ENCODE data around the gene GARIN1A.

The GARIN1A gene

DNA sequence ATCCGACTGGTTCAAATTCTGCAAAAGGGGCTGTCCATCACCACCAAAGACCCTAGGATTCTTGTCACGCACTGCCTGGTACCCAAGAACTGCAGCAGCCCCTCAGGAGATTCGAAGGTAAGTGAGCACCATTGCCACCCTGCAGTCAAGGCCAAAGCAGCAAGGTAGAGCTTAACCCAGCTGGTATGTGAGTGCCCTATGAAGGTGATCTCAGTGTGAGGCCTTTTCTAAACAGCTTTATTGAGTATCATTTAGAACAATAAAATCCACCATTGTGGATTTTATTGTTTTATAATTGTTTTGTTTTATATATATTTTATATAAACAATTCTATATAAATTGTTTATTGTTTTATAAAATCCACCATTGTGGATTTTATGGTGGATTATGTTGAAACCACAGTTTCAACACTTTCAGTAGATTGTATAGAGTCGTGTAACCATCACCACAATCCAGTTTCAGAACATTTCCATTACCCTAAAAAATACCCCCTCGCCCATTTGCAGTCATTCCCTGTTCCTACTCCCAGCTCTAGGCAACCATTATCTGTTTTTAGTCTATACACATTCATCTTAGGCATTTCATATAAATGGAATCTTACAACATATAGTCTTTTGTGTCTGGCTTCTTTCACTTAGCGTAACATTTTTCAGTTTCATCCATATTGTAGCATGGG, 47.0 kb downstream of the GARIN1A start:
- Histone ChIP-seq H3K4me1 (ENCODE audit: insufficient read depth, low read length, severe bottlenecking) (no peaks in the 10 kb centered on the region), H3K9ac (ENCODE audit: low read length) (no peak overlapping the region), H3K36me3 (ENCODE audit: insufficient read depth, low read length) (no peaks in the 10 kb centered on the region), H3K4me2 (ENCODE audit: low read length) (no peak overlapping the region), H3F3A (ENCODE audit: insufficient read depth, low read length) (no peaks in the 10 kb centered on the region), H2AFZ (ENCODE audit: low read length) (no peak overlapping the region), H3K79me2 (ENCODE audit: insufficient read depth, low read length) (no peaks in the 10 kb centered on the region), H3K27ac (ENCODE audit: low read depth, low read length, poor library complexity, severe bottlenecking) (no peak overlapping the region), H3K4me3 (ENCODE audit: low read depth, low read length, poor library complexity, severe bottlenecking) (no peak overlapping the region), H3K9me2 (ENCODE audit: low read depth, low read length) (no peaks in the 10 kb centered on the region), H3K27me3 (ENCODE audit: insufficient read depth, low read length) (peaks cover 18% of the 10 kb centered on the region), H4K20me1 (ENCODE audit: insufficient read depth, low read length) (0 out of 2 replicates have a peak, but pooled peaks cover 4% of the 10 kb centered on the region), H3K9me3 (ENCODE audit: low read length) (no peaks in the 10 kb centered on the region)
- TF ChIP-seq EZH2 (IDR thresholded peaks at IDR 0.05; ENCODE audit: borderline replicate concordance, low read length), result no peak
- TF ChIP-seq, protein P1, sequence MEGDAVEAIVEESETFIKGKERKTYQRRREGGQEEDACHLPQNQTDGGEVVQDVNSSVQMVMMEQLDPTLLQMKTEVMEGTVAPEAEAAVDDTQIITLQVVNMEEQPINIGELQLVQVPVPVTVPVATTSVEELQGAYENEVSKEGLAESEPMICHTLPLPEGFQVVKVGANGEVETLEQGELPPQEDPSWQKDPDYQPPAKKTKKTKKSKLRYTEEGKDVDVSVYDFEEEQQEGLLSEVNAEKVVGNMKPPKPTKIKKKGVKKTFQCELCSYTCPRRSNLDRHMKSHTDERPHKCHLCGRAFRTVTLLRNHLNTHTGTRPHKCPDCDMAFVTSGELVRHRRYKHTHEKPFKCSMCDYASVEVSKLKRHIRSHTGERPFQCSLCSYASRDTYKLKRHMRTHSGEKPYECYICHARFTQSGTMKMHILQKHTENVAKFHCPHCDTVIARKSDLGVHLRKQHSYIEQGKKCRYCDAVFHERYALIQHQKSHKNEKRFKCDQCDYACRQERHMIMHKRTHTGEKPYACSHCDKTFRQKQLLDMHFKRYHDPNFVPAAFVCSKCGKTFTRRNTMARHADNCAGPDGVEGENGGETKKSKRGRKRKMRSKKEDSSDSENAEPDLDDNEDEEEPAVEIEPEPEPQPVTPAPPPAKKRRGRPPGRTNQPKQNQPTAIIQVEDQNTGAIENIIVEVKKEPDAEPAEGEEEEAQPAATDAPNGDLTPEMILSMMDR (IDR thresholded peaks at IDR 0.05; ENCODE audit: low read length), result no peak

DNA sequence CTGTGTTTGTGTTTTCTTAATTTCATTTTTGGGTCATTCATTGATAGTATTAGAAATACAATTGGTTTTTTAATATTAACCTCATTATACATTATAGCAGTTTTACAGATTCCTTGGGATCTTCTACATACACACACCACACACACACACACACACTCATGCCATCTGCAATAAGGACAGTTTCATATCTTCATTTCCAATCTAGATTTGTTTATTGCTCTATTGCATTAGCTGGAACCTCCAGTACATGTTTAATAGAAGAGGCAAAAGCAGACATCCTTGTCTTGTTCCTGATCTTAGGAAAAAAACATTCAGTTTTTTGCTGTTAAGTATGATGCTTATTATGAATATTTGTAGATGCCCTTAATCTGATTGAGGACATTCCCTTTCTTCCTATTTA, 49.3 kb downstream of the GARIN1A start:
- Histone ChIP-seq H3K9me3 (ENCODE audit: low read length) (peaks cover 4% of the 10 kb centered on the region; the same call in 1 of the 2 replicates), H3K4me3 (ENCODE audit: low read depth, low read length, poor library complexity, severe bottlenecking) (no peak overlapping the region), H3K9me2 (ENCODE audit: low read depth, low read length) (no peaks in the 10 kb centered on the region), H3K36me3 (ENCODE audit: insufficient read depth, low read length) (no peaks in the 10 kb centered on the region), H2AFZ (ENCODE audit: low read length) (no peak overlapping the region), H3K4me2 (ENCODE audit: low read length) (no peak overlapping the region), H3K79me2 (ENCODE audit: insufficient read depth, low read length) (no peaks in the 10 kb centered on the region), H3K9ac (ENCODE audit: low read length) (no peak overlapping the region), H3F3A (ENCODE audit: insufficient read depth, low read length) (no peaks in the 10 kb centered on the region), H4K20me1 (ENCODE audit: insufficient read depth, low read length) (0 out of 2 replicates have a peak, but pooled peaks cover 4% of the 10 kb centered on the region), H3K27me3 (ENCODE audit: insufficient read depth, low read length) (peaks cover 5% of the 10 kb centered on the region; the same call in 1 of the 2 replicates), H3K27ac (ENCODE audit: low read depth, low read length, poor library complexity, severe bottlenecking) (no peak overlapping the region), H3K4me1 (ENCODE audit: insufficient read depth, low read length, severe bottlenecking) (no peaks in the 10 kb centered on the region)
- TF ChIP-seq, protein P1 (IDR thresholded peaks at IDR 0.05; ENCODE audit: low read length), result no peak
- no peak for TF ChIP-seq EZH2 (IDR thresholded peaks at IDR 0.05; ENCODE audit: borderline replicate concordance, low read length)

All from OCI-LY1 (cell line).